ENCODE results near the gene TENM4.

GRCh38 chr11:78762105-78762504 lies 678.7 kb downstream of the TENM4 start:
- TF ChIP-seq NFRKB (IDR thresholded peaks at IDR 0.05) (no peak), HDGF (IDR thresholded peaks at IDR 0.05; ENCODE audit: borderline replicate concordance) (no peak), FOXM1 (IDR thresholded peaks at IDR 0.05; ENCODE audit: borderline replicate concordance) (no peak)

All from HEK293T (cell line).